IMR-90 (cell line): ENCODE results near the gene ZNF606. TPM values are rescaled to one million over a fixed set of nuclear protein-coding genes. Genes with fewer than 3 reads are reported as not detected.

Experiments
- ATAC-seq: fragments of 200-7000 bp; cut with Tn5 transposase; 2 replicates; pipeline ENCODE4 v1.9.1; 2020; ENCODE audit warnings: low read depth, mild to moderate bottlenecking, moderate library complexity
- BruUV-seq: library from RNA; stranded (reverse); fragments of 400-500 nt; replicated peaks from 2 replicates; lab custom pipeline; 2021; lab: Mats Ljungman, UMichigan
- CTCF ChIA-PET: fragments of 300-600 bp; formaldehyde crosslinking; extraction: SDS; loops from one replicate; lab custom pipeline; 2021; ENCODE audit warnings: antibody characterized with exemption; lab: Yijun Ruan, JAX
- POLR2A ChIA-PET: fragments of 300-600 bp; sonication (Branson Sonifier 250); formaldehyde crosslinking; loops from one replicate; lab custom pipeline; 2022; ENCODE audit warnings: antibody characterized with exemption; ENCODE audit not compliant: unreplicated experiment; lab: Charles Lee
- DNase-seq: peaks from one replicate; pipeline ENCODE4 v3.0.0; 2013
- H2AFZ ChIP-seq: replicated peaks from 2 replicates; pipeline ENCODE3; 2013; ENCODE audit warnings: low read length, mild to moderate bottlenecking; ENCODE audit not compliant: poor library complexity
- H2AK5ac ChIP-seq: 2 replicates; pipeline ENCODE4 v1.6.1; 2013; ENCODE audit warnings: low read depth, low read length, inconsistent platforms
- H2AK9ac ChIP-seq: replicated peaks from 2 replicates; pipeline ENCODE3; 2013; ENCODE audit warnings: mild to moderate bottlenecking, low read depth, low read length, moderate library complexity; ENCODE audit not compliant: poor library complexity
- H2BK120ac ChIP-seq: 2 replicates; pipeline ENCODE4 v1.6.1; 2013; ENCODE audit warnings: low read depth, low read length, inconsistent platforms
- H2BK15ac ChIP-seq: 3 replicates; pipeline ENCODE4 v1.6.1; 2013; ENCODE audit warnings: low read depth, low read length, inconsistent platforms
- H2BK20ac ChIP-seq: 2 replicates; pipeline ENCODE4 v1.6.1; 2013; ENCODE audit warnings: low read depth, mild to moderate bottlenecking, inconsistent platforms, low read length, moderate library complexity
- H2BK5ac ChIP-seq: 2 replicates; pipeline ENCODE4 v1.6.1; 2013; ENCODE audit warnings: mild to moderate bottlenecking, low read depth, low read length, inconsistent platforms; ENCODE audit not compliant: poor library complexity, severe bottlenecking
- H3K14ac ChIP-seq: replicated peaks from 2 replicates; pipeline ENCODE4 v1.6.1; 2013; ENCODE audit warnings: low read depth, low read length, inconsistent platforms
- H3K18ac ChIP-seq: 2 replicates; pipeline ENCODE4 v1.6.1; 2013; ENCODE audit warnings: low read depth, low read length, control low read depth
- H3K23ac ChIP-seq: 2 replicates; pipeline ENCODE4 v1.6.1; 2013; ENCODE audit warnings: low read depth, low read length, inconsistent platforms
- H3K27ac ChIP-seq: 2 replicates; pipeline ENCODE4 v1.5.1; 2013; ENCODE audit warnings: mild to moderate bottlenecking, control low read depth, low read length; ENCODE audit not compliant: insufficient read depth
- H3K27me3 ChIP-seq: 2 replicates; pipeline ENCODE4 v1.6.1; 2013; ENCODE audit warnings: low read length; ENCODE audit not compliant: control insufficient read depth, insufficient read depth
- H3K36me3 ChIP-seq: 2 replicates; pipeline ENCODE4 v1.6.1; 2013; ENCODE audit warnings: low read length, mixed read lengths; ENCODE audit not compliant: control insufficient read depth, insufficient read depth
- H3K4ac ChIP-seq: 2 replicates; pipeline ENCODE4 v1.6.1; 2013; ENCODE audit warnings: low read depth, low read length, inconsistent platforms
- H3K4me1 ChIP-seq: 2 replicates; pipeline ENCODE4 v1.6.1; 2013; ENCODE audit warnings: low read length, mixed read lengths; ENCODE audit not compliant: control insufficient read depth, insufficient read depth
- H3K4me2 ChIP-seq: 2 replicates; pipeline ENCODE4 v1.6.1; 2013; ENCODE audit warnings: low read depth, mild to moderate bottlenecking, control low read depth, low read length, moderate library complexity
- H3K4me3 ChIP-seq: 2 replicates; pipeline ENCODE4 v1.5.1; 2013; ENCODE audit warnings: low read depth, mild to moderate bottlenecking, control low read depth, low read length, moderate library complexity; ENCODE audit not compliant: insufficient read depth
- H3K56ac ChIP-seq: 2 replicates; pipeline ENCODE4 v1.6.1; 2013; ENCODE audit warnings: low read length, inconsistent platforms; ENCODE audit not compliant: insufficient read depth; ENCODE audit errors: extremely low read depth
- H3K79me1 ChIP-seq, 2 experiments: 2 replicates each; pipeline ENCODE4 v1.6.1; 2013; ENCODE audit warnings: low read length in 2 of 2, inconsistent platforms in 1 of 2, low read depth in 1 of 2
- H3K9ac ChIP-seq: 2 replicates; pipeline ENCODE4 v1.6.1; 2013; ENCODE audit warnings: low read depth, low read length, control low read depth
- H3K9me1 ChIP-seq: 2 replicates; pipeline ENCODE4 v1.6.1; 2013; ENCODE audit warnings: low read length, inconsistent platforms; ENCODE audit not compliant: insufficient read depth
- H3K9me3 ChIP-seq: 2 replicates; pipeline ENCODE4 v1.6.1; 2013; ENCODE audit warnings: low read length; ENCODE audit not compliant: control insufficient read depth, insufficient read depth
- H4K20me1 ChIP-seq: 2 replicates; pipeline ENCODE4 v1.6.1; 2013; ENCODE audit warnings: low read length, inconsistent platforms; ENCODE audit not compliant: insufficient read depth
- H4K5ac ChIP-seq: 2 replicates; pipeline ENCODE4 v1.6.1; 2013; ENCODE audit warnings: mild to moderate bottlenecking, low read depth, low read length, control low read depth
- H4K8ac ChIP-seq, 2 experiments: 2 replicates each; pipeline ENCODE4 v1.6.1; 2013; ENCODE audit warnings: low read depth in 2 of 2, low read length in 2 of 2, control low read depth in 1 of 2, inconsistent platforms in 1 of 2
- H4K91ac ChIP-seq: 2 replicates; pipeline ENCODE4 v1.6.1; 2013; ENCODE audit warnings: low read depth, low read length, inconsistent platforms; ENCODE audit not compliant: insufficient read depth
- CEBPB ChIP-seq: IDR thresholded peaks from 2 replicates; pipeline ENCODE4 v1.6.1; 2012; ENCODE audit warnings: low read depth, low read length, improper control_type of control experiment
- CTCF ChIP-seq: conservative IDR thresholded peaks from 2 replicates; pipeline ENCODE4 v1.5.1; 2012; ENCODE audit warnings: mild to moderate bottlenecking, low read depth, low read length, improper control_type of control experiment
- FOS ChIP-seq: fragments of 150-350 bp; IDR thresholded peaks from 2 replicates; pipeline ENCODE4 v1.6.1; 2016; ENCODE audit warnings: low read depth, low read length
- MAFK ChIP-seq: IDR thresholded peaks from 2 replicates; pipeline ENCODE4 v1.6.1; 2012; ENCODE audit warnings: low read depth, low read length, improper control_type of control experiment
- MAZ ChIP-seq: IDR thresholded peaks from 2 replicates; pipeline ENCODE4 v1.6.1; 2012; ENCODE audit warnings: low read depth, mild to moderate bottlenecking, low read length, improper control_type of control experiment, moderate library complexity, borderline replicate concordance
- MXI1 ChIP-seq: IDR thresholded peaks from 2 replicates; pipeline ENCODE4 v1.6.1; 2012; ENCODE audit warnings: low read depth, mild to moderate bottlenecking, low read length, moderate library complexity, borderline replicate concordance
- NFE2L2 ChIP-seq: fragments of 150-350 bp; IDR thresholded peaks from 2 replicates; pipeline ENCODE4 v1.6.1; 2016; ENCODE audit warnings: low read depth, mild to moderate bottlenecking, low read length
- POLR2A ChIP-seq: IDR thresholded peaks from 2 replicates; pipeline ENCODE4 v1.6.1; 2012; ENCODE audit warnings: mild to moderate bottlenecking, low read depth, low read length
- RAD21 ChIP-seq: IDR thresholded peaks from 2 replicates; pipeline ENCODE4 v1.6.1; 2012; ENCODE audit warnings: low read length, improper control_type of control experiment
- RFX5 ChIP-seq: IDR thresholded peaks from 2 replicates; pipeline ENCODE4 v1.8.0; 2012; ENCODE audit warnings: low read depth, mild to moderate bottlenecking, low read length, moderate library complexity
- WGBS, 2 experiments: methylation state at CpG; one replicate each; pipeline versions ENCODE4 v1.1.5 to v1.1.7; 2013; ENCODE audit warnings: missing lambda C conversion rate in 2 of 2; ENCODE audit not compliant: insufficient read length in 1 of 2; ENCODE audit errors: extremely low coverage in 2 of 2; 5-methylcytosine and 5-hydroxymethylcytosine counted together
- dilution Hi-C: fragments of 300-500 bp; cut with HindIII; formaldehyde crosslinking; loops from one replicate; pipeline ENCODE4 v1.14.3; 2018; ENCODE audit warnings: low sequenced_read_pairs; ENCODE audit not compliant: unreplicated experiment
- in situ Hi-C: fragments of 300-500 bp; cut with MboI; formaldehyde crosslinking; loops from 3 replicates; pipeline ENCODE4 v1.14.3; 2019; ENCODE audit warnings: low sequenced_read_pairs, inconsistent platforms, mixed read lengths
- intact Hi-C: fragments of 100-400 bp; cut with micrococcal nuclease; formaldehyde crosslinking; loops from 2 replicates; pipeline ENCODE4 v1.10.0; 2022
- polyA plus RNA-seq, 3 experiments: library from polyadenylated mRNA; depleted of rRNA; stranded (reverse); fragments of >200 nt; gene quantifications; 2 replicates each; pipeline ENCODE4 v1.2.3, GENCODE V29; 2012; ENCODE audit warnings: low replicate concordance in 1 of 3
- total RNA-seq: library from RNA; depleted of rRNA; stranded (reverse); fragments of >200 nt; gene quantifications from 2 replicates; pipeline ENCODE4 v1.2.3, GENCODE V29; 2012
- TF ChIP-seq, protein P1 (sequence below): fragments of 150-350 bp; IDR thresholded peaks from 2 replicates; pipeline ENCODE4 v1.6.1; 2016; ENCODE audit warnings: low read depth, mild to moderate bottlenecking, low read length, moderate library complexity, borderline replicate concordance

The ZNF606 gene
- total and polyA plus RNA-seq, 2 of the 4 experiments (the other 2 are of a cell fraction) = 4.3 to 9.0 TPM

DNA sequence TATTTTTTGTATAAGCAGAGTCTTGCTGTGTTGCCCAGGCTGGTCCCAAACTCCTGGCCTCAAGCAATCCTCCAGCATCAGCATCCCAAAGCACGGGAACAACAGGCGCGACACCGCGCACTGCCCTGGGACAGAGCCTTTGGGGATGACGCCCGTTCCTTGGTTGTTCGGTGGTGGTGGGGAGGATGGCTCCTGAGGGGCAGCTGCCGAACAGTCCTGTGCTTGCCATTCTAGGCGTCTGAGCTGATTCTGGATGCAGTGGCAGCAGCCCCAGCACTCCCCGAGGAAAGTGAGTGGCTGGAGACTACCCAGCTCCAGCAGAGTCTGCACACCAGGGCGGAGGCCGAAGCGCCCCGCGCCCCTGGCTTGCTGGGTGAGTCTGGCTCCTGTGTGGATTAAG is 49.6 kb upstream of the ZNF606 start:
- Histone ChIP-seq H3K14ac (no peak overlapping the region), H3K27me3 (no peaks in the 10 kb centered on the region), H3K23ac (no peak overlapping the region), H3K79me1 (no peaks in the 10 kb centered on the region), H2BK20ac (no peak overlapping the region), H4K20me1 (no peaks in the 10 kb centered on the region), H3K27ac (no peak overlapping the region), H3K9ac (no peak overlapping the region), H3K4me2 (no peak overlapping the region), H2AK5ac (no peak overlapping the region), H3K9me3 (peaks cover 62% of the 10 kb centered on the region), H3K18ac (no peak overlapping the region), H3K36me3 (no peaks in the 10 kb centered on the region), H2AFZ (no peak overlapping the region), H2BK5ac (no peak overlapping the region), H3K9me1 (no peaks in the 10 kb centered on the region), H3K56ac (no peak overlapping the region), H4K5ac (no peak overlapping the region), H2AK9ac (peak overlapping the region; percentile 50), H2BK15ac (no peak overlapping the region), H4K91ac (no peak overlapping the region), H4K8ac (no peak overlapping the region), H3K4me1 (no peaks in the 10 kb centered on the region), H2BK120ac (no peak overlapping the region), H3K4me3 (no peak overlapping the region), H3K4ac (no peak overlapping the region)
- no peak for DNase-seq
- in situ Hi-C loops = no loop called here
- CTCF ChIA-PET = no interaction called here
- BruUV-seq = no TSS peak
- TF ChIP-seq MXI1 = no peak
- TF ChIP-seq RAD21 = no peak
- TF ChIP-seq, protein P1, sequence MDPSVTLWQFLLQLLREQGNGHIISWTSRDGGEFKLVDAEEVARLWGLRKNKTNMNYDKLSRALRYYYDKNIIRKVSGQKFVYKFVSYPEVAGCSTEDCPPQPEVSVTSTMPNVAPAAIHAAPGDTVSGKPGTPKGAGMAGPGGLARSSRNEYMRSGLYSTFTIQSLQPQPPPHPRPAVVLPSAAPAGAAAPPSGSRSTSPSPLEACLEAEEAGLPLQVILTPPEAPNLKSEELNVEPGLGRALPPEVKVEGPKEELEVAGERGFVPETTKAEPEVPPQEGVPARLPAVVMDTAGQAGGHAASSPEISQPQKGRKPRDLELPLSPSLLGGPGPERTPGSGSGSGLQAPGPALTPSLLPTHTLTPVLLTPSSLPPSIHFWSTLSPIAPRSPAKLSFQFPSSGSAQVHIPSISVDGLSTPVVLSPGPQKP = no peak
- TF ChIP-seq MAZ = no peak
- no peak for TF ChIP-seq RFX5
- no peak for TF ChIP-seq MAFK
- TF ChIP-seq POLR2A = no peak
- TF ChIP-seq NFE2L2 = no peak
- no peak for TF ChIP-seq FOS
- no peak for TF ChIP-seq CEBPB
- no peak for TF ChIP-seq CTCF
- ATAC-seq = no peak
- 77% methylated on average over 4 of the region's 16 CpGs; no CpG with 5 or more reads in 1 of the 2 experiments for WGBS, 2 experiments
- POLR2A ChIA-PET = no interaction called here
- dilution Hi-C loops = no loop called here
- intact Hi-C loops = no loop called here
